DND-41 (cell line): ENCODE results near the gene CTNNA3.

Experiments used
- CTCF ChIP-seq: IDR thresholded peaks from 2 replicates; pipeline ENCODE4 v1.5.1; 2012; ENCODE audit warnings: borderline replicate concordance, low read length, moderate library complexity, mild to moderate bottlenecking; ENCODE audit not compliant: poor library complexity, severe bottlenecking; ENCODE audit errors: extremely low read depth
- EZH2 ChIP-seq: IDR thresholded peaks from 3 replicates; pipeline ENCODE4 v1.6.1; 2012; ENCODE audit warnings: borderline replicate concordance, low read depth, mild to moderate bottlenecking, moderate library complexity, low read length, inconsistent platforms; ENCODE audit not compliant: severe bottlenecking

DNA sequence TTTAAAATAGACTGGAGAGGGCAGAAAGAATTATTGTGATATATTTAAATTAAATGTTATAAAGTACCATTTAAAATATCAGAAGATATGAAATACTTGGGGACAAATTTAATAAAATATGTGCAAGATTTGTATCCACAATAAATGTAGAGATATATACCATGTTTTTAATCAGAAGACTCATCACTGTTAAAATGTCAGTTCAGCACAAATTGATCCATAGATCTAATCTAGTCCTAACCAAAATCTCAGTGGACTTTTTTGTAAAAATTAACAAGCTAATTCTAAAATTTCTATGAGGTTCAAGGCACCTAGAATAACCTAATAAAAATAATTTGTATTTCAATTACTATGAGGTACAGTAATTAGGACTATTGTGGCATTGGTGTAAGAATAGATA lies 96.4 kb downstream of the CTNNA3 start:
- TF ChIP-seq CTCF: no peak
- no peak for TF ChIP-seq EZH2
